GM18505 (cell line): ENCODE data around the gene MT1X.
"Not testable (repeated sequence)": the region's sequence is repeated elsewhere in the genome, so short reads cannot be mapped to it uniquely, and the experiment has no call there.

ENCODE experiments used
- ATAC-seq: cut with Tn5 transposase; IDR thresholded peaks from one replicate; pipeline ENCODE4 v1.9.1; 2021; ENCODE audit not compliant: unreplicated experiment
- POLR2A ChIP-seq: IDR thresholded peaks from 4 replicates; pipeline ENCODE4 v1.6.1; 2011; ENCODE audit warnings: borderline replicate concordance; ENCODE audit not compliant: insufficient read depth, insufficient read length; ENCODE audit errors: extremely low read depth

Gene MT1X

GRCh38 chr16:56664506-56664905, 17.8 kb upstream of the MT1X start:
- TF ChIP-seq POLR2A, result no peak
- ATAC-seq, result no peak

GRCh38 chr16:56665286-56666261, 16.7 kb upstream of the MT1X start:
- not testable (repeated sequence) for ATAC-seq

- ATAC-seq, result no peak
Observed at GRCh38 chr16:56667581-56668571, 14.4 kb upstream of the MT1X start, which contains the start of gene MT1G. Gene MT1G (minus strand): TSS chr16:56668065. CDS start chr16:56667993, 72 bp downstream.

GRCh38 chr16:56669005-56669839, 13.0 kb upstream of the MT1X start, which contains the start of gene MT1H:
Gene MT1H (plus strand): TSS chr16:56669814. CDS start chr16:56669885, 71 bp downstream.
- ATAC-seq, result no peak
- no peak for TF ChIP-seq POLR2A

More at GRCh38 chr16:56667581-56668571, 14.4 kb upstream of the MT1X start, which contains the start of gene MT1G:
- TF ChIP-seq POLR2A, result no peak

GRCh38 chr16:56669840-56670619, 12.2 kb upstream of the MT1X start:
- no peak for TF ChIP-seq POLR2A
- ATAC-seq, result no peak

GRCh38 chr16:56670620-56670934, 11.7 kb upstream of the MT1X start:
- TF ChIP-seq POLR2A, result no peak
- ATAC-seq, result no peak

GRCh38 chr16:56671691-56672090, 10.6 kb upstream of the MT1X start:
- not testable (repeated sequence) for ATAC-seq

- ATAC-seq, result not testable (repeated sequence)
Observed at GRCh38 chr16:56672171-56672570, 10.1 kb upstream of the MT1X start.

GRCh38 chr16:56672761-56673536, 9.3 kb upstream of the MT1X start:
- no peak for ATAC-seq
- TF ChIP-seq POLR2A, result no peak

GRCh38 chr16:56673921-56674320, 8.3 kb upstream of the MT1X start:
- no peak for ATAC-seq
- no peak for TF ChIP-seq POLR2A

GRCh38 chr16:56674570-56674969, 7.7 kb upstream of the MT1X start:
- not testable (repeated sequence) for ATAC-seq
